ENCODE results near the gene EPM2A.
"Not testable (repeated sequence)": the region's sequence is repeated elsewhere in the genome, so short reads cannot be mapped to it uniquely, and the experiment has no call there.

The EPM2A gene

DNA sequence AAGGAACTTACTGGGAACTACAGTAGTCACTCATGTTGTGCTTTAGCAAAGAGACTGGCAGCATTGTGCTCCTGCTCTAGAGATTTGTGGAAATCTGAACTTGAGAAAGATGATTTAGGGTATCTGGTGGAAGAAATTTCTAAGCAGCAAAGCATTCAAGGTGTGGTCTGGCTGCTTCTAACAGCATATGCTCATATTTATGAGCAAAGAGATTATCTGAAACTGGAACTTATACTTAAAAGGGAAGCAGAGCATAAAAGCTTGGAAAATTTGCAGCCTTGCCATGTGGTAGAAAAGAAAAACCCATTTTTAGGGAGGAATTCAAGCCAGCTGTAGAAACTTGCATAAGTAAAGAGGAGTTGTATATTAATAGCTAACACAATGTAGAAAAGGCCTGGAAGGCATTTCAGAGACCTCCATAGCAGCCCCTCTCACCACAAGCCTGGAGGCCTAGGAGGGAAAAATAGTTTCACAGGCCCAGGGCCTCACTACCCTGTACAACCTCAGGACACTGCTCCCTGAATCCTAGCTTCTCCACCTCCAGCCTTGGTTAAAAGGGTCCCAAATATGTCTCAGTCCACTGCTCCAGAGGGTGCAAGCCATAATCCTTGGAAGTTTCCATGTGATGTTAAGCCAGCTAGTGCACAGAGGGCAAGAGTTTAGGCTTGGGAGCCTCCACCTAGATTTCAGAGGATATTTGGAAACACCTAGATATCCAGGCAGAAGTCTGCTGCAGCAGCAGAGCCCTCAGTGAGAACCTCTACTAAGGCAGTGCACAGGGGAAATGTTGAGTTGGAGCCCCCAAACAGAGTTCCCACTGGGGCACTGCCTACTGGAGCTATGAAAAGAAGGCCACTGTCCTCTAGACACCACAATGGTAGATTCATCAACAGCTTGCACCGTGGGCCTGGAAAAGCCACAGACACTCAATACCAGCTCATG, 6.6 kb downstream of the EPM2A start:
- DNase-seq, result no peak

DNA sequence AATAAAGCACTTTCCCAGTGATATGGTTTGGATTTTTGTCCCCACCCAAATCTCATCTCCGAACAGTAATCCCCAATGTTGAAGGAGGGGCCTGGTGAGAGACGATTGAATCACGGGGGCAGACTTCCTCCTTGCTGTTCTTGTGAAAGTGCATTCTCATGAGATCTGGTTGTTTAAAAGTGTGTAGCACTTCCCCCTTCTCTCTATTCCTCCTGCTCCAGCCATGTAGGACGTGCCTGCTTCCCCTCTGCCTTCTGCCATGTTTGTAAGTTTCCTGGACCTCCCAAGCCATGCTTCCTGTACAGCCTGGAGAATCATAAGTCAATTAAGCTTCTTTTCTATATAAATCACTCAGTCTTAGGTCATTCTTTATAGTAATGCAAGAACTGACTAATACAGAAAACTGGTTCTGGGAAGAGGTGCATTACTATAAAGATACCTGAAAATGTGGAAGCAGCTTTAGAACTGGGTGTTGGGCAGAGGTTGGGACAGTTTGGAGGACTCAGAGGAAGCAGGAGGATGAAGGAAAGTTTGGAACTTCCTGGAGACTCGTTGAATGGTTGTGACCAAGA, 7.4 kb downstream of the EPM2A start:
- DNase-seq, result no peak

DNA sequence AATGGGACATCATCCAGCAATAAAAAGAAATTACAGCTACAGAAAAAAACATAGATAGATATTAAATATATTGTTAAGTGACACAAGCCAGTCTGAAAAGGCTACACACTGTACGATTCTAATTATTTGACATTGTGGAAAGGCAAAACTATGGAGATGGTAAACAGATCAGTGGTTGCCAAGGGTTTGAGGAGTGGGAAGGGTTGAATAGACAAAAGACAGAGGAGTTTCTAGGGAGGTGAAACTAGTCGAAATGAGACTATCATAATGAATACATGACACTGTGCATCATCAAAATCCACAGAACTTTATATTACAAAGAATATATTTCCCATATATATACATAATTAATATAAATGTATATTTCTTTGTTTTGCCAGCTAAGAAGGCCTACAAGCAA, 9.8 kb downstream of the EPM2A start:
- DNase-seq, result no peak

DNA sequence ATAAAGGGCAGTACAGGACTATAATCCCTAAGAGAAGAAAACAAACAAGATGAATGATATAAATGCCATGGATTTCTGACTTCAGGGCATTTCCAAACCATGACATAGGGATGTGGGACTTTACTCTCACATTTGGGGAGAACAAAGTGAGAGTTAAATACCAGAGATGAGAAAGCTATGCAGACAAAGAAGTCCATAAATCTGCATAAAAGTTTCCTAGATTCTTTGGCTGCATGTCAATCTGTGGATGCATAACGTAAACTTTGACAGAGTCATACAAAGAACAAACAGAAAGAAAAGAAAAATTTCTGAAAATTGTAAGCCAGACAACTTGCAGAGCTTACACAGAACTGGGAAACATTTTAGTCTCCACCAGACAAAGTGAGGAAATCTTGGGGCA, 11.7 kb downstream of the EPM2A start:
- DNase-seq, result no peak

DNA sequence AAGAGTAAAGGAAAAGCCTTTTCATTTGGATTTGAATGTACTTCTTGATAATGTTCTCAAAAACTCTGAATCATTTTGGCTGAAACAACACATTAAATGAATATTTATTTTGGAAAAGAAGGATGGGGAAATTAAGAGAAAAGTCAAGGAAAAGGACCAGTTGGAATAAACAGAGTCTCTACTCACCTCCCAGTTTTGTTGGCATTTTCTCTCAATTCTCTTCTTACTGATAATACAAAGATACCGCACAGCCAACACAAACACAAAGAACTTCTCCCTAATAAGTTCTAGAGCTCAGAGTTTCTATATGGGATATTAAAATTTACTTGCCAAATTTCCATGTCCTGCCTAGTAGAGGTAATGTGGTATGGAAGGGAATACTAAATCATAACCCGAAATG, 13.1 kb downstream of the EPM2A start:
- DNase-seq, result no peak

DNA sequence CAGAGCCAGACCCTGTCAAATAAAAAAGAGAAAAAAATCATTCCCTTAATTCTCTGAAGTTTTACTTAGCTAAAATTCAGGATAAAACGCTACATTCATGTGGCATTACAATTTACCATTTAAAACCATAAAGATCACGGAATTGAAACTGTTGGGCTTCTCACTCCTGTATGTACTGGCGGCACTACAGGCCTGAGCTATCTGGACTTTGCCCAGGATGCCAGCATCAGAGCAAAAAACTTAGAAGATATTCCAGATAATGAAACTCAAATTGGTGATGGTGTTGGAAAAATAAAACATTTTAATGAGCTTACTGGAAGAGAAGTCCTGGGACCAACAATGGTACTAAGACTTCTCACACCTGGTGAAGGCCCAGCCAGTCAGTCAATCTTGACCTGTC, 14.2 kb downstream of the EPM2A start:
- no peak for DNase-seq

DNA sequence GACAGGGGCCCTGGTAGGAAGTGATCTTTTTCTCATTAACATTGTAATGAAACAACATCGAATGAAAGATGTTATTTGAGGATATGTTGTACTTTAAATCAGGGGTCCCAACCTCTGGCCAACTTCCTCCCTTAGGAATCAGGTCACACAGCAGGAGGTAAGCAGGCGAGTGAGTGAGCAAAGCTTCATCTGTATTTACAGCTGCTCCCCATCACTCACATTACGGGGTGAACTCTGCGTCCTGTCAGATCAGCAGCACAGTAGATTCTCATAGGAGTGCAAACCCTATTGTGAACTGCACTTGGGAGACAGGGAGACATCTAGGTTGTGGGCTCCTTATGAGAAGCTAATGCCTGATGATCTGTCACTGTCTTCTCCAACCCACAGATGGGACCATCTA, 19.9 kb downstream of the EPM2A start:
- no peak for DNase-seq

DNA sequence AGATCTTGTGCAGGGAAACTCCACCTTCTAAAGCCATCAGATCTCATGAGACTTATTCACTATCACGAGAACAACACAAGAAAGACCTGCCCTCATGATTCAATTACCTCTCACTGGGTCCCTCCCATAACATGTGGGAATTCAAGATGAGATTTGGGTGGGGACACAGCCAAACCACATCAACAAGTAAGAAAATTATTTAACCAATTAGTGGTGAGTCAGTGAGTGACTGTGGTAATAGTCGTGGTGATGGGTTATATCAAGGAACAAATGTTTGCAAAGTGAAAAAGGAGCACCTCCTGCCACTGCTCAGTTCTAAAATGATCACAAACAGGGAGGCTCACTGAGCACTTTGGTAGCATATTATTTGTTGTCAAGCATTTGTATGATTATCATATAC, 20.6 kb downstream of the EPM2A start:
- no peak for DNase-seq

DNA sequence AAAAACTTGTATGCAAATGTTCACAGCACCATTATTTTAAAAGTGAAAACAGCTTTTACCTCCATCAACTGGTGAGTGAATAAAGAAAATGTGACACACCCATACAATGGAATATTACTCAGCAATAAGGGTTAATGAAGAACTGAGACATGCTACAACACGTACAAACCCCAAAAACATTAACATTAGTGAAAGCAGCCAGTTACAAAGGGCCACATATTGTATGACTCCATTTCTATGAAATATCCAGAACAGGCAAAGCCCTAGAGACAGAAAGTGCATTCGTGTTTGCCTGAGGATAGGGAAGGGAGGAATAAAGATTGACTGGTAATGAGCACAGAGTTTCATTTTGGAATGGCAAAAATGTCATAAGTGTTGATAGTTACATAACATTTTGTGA, 21.5 kb downstream of the EPM2A start:
- no peak for DNase-seq

DNA sequence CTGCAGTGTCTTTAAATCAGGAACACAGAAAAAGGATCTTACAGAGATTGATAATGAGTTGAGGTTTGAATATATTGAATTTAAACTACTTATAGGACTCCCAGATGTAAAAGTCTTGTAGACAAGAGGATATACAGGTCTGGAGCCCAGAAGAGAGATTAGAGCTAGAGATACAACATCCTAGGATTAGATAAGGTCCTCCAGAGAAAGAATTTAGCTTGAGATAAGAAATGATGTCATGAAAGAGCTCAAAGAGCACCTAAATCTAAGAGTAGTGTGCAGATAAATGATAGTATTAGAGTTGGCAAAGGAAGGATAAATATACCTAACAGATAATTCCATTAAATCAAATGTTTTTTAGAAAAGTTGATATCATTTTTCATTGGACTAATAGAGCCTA, 23.9 kb downstream of the EPM2A start:
- DNase-seq, result no peak

DNA sequence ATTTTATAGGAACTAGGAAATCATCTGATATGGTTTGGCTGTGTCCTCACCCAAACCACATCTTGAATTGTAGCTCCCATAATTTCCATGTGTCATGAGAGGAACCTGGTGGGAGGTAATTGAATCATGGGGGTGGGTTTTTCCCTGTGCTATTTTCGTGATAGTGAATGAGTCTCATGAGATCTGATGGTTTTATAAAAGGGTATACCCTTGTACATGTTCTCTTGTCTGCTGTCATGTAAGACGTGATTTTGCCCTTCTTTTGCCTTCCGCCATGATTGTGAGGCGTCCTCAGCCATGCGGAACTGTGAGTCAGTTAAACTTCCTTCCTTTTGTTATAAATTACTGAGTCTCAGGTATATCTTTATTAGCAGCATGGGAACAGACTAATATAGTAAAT, 27.9 kb downstream of the EPM2A start:
- DNase-seq, result no peak

DNA sequence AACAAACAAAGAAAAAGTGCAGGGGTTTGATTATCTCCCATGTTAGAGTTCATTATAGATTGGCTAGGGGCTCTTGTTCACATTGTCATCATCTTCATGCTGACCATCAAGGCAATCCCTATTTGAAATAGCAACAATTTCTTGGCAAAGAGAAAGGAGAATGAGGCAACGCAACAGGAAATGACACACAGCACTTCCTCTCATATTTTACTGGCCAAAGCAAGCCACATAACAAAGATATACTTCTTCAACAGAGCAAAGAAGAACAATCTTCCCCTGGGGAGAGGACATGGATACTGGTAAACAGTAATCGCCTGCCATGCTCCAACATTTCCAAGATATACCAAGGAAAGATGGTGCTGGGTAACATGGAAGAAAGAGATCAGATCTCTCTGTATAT, 29.8 kb downstream of the EPM2A start:
- DNase-seq, result no peak

DNA sequence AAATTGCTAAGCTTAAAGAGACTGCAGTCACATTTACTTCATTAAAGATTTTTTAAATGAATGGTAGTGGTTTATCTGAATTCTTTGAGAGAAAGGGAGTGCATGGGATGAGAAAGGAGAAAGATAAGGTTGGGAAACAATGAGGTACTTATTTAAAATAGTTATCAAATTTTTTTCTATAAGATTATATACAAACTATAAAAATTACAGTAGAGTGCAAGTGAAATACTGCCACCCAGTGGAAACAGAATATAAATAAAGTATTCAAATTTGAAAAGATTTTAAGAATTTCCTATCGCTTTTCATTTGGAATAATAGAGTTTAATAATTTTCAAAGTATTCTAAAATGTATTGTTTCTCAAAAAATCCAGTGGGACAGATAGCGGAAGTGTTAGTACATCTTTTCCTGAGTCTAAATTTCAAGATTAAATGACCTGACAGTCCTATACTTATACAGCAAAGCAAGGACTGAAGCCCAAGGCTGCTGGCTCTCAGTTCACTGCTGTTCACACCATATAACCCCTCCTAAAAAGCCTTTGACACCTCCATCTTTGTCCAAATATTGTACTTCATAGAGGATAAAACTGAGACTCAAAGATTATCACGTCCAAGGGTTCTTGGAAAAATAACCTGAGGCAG, 31.1 kb downstream of the EPM2A start:
- DNase-seq, result no peak

DNA sequence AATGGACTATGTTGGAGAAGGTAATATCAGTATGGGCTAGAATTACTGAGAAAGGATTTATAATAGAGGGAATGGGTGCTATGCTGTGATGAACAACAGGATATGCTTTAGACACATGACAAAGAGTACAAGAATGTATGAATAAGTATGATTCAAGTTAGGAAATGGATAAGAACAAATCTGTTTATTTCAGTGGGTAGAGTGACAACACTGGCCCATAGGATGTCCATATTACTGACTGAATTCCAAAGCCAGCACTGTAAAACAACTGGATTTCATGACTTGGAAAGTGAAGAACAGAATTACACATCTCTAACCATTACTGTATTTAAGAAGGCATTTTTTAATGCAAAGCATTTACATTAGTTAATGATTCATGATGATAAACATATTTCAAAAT, 35.9 kb downstream of the EPM2A start:
- no peak for DNase-seq

DNA sequence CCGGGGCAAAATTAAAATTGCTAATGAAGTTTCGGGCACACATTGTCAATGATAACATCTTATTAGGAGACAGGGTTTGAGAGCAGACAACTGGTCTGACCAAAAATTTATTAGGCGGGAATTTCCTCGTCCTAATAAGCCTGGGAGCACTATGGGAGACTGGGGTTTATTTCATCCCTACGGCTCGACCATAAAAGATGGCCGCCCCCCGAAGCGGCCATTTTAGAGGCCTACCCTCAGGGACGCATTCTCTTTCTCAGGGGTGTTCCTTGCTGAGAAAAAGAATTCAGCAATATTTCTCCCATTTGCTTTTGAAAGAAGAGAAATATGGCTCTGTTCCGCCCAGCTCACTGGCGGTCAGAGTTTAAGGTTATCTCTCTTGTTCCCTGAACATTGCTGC, 37.9 kb downstream of the EPM2A start:
- not testable (repeated sequence) for DNase-seq

DNA sequence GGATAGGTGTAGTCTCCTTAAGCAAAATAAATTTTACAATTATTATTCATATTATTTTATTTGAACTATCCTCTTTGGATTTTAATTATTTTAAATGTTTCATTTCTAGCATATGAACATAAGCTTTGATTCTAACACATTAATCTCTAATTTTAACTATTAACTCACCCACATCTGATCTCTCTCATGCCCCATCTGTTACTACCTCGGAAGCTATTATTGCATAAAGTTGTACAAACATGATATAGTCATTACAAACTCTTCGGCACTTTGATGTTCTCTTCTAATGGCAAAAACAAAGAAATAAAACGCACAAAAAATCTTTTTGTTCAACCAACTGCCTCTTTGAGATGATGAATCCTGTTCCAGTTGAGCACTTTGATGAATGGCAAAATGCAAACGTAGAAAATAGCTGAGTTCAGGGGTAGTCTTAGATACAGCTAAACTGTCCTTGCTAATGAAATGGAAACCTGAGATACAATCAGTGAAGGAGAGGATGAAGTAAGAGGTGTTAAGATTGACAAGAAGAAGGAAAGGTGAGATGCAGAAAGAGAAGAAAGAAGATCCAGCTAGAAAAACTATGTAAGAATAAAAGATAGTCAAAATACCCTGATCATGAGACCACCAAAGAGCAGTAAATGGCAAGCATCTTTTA, 41.1 kb downstream of the EPM2A start:
- no peak for DNase-seq

DNA sequence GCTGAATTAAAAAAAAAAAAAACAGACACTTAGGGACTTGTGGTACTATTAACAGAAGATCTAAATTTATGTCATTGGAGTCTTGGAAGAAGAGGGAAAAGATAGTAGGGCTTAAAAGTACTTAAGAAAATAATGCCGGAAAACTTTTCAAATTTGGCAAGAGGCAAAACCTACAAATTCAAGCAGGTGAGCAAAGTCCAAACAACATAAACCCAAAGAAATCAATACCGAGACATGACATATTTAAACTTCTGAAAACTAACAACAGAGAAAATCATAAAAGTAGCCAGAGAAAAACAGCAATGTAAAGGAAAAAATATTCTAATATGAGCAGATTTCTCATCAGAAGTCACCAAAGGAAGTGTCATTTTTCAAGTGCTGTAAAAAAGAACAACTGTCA, 44.4 kb downstream of the EPM2A start:
- no peak for DNase-seq

DNA sequence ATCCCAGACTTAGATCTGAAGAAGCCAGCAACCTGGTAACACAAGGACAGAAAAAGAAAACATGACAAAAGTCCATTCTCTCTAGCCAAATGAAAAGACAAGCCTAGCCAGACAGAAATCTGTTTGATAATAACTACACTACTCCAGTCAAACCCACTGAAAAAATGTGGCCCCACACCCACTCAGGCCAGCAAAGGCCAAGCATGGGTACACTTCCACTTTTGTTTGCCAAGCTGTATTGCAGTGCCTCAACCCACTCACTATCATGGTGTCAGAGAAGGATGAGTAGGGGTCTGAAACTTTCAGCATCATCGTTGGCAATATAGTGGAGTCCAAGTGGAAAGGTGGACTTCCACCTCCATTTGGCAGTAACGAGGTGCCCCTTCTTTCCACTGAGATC, 45.8 kb downstream of the EPM2A start:
- no peak for DNase-seq

DNA sequence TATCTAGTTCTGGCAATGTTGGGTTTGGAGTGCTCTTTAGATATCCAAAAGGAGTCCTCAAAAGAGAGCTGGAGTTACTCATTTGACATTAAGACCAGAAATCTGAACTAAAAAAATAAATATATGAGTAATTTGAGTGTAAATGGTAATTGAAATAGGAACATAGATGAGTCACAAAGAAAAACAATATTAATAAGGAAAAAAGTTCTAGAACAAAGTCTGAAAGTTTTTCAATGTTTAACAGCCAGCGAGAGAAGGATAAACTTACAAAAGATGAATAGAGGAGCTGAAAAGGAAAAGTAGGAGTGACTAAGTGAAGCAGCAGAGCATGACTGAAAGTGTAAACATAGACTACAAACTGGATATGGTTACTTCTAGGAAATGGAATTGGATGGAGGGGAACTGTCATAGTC, 46.8 kb downstream of the EPM2A start:
- DNase-seq, result no peak

DNA sequence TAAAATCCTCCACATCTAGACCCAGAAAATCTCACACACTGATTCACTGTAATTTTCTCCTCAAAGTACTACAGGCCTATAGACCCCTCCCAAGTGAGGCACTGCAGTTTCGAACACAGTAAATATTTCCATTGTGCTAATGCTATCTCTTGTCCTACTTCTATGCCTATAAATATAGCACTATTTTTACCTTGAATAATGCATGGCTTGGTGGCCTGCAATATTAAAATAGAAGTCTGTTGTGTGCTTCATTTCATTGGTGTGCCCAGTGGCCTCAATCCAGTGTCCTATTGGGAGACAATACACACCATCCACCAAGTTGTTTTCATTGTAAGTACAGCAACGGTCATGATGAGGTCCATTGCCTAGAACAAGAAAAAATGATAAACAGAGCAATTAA, 49.4 kb downstream of the EPM2A start:
- no peak for DNase-seq

DNA sequence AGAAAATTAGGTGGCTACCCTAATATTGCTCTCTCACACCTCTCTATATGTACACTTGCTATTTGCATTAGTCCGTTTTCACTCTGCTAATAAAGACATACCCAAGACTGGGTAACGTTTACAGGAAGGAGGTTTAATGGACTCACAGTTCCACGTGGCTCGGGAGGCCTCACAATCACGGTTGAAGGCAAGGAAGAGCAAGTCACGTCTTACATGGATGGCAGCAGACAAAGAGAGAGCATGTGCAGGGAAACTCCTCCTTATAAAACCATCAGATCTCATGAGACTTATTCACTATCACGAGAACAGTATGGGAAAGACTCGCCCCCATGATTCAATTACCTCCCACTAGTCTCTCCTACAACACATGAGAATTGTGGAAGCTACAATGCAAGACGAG, 53.4 kb downstream of the EPM2A start:
- DNase-seq, result no peak

DNA sequence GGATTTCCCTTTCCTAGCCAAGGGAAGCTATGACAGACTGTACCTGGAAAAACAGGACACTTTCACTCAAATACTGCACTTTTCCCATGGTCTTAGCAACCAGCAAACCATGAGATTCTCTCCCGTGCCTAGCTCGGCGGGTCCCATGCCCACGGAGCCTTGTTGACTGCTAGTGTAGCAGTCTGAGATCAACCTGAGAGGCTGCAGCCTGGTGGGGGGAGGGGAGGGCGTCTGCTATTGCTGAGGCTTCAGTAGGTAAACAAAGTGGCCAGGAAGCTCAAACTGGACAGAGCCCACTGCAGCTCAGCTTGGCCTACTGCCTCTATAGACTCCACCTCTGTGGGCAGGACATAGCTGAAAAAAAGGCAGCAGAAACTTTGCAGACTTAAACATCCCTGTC, 61.8 kb downstream of the EPM2A start:
- no peak for DNase-seq

DNA sequence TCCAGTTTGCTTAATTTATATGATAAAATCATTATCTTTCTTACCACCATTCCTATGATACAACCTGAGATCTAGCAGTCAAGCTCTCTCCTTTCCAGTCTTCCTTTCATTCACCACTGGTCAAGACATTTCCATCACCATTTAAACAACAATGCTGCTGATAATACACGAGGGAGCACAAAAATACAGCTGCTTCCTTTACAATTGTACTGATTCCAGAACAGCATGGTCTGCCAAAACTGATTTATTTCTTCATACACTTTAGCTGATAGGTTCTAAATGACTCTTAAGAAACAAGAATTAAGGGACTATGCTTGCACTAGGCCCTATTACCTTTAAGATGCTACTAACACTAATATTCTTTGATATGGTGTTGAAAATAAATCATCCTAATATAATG, 65.0 kb downstream of the EPM2A start:
- DNase-seq, result no peak

DNA sequence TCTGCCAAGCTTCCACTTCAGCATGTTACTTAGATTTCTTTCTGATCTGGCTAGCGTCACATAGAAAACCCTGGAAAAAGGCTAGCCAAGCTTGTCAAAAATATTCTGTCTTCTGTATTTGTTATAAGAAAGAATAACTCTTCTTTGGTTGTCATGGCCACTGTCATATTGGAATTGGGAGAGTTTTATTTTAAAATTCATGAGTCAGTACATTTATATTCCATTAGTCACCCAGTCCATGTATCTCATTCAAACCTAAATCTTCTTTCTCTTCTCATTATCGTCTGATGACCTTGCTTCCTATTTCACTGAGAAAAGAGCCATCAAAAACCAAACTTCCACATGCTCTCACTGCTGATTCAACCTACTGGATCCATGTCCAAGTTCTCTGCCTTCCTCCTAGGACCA, 65.7 kb downstream of the EPM2A start:
- peak; percentile 31 for DNase-seq

All from amniotic stem cell (primary cell).